GM19438 (cell line): Measurements from ENCODE around the gene SH3RF3.

Source experiments
- ATAC-seq: cut with Tn5 transposase; IDR thresholded peaks from one replicate; pipeline ENCODE4 v1.9.1; 2021; ENCODE audit warnings: low read depth; ENCODE audit not compliant: unreplicated experiment

The SH3RF3 gene

GRCh38 chr2:109136542-109136941 is 7.5 kb downstream of the SH3RF3 start:
- ATAC-seq = no peak

GRCh38 chr2:109137616-109138015 is 8.6 kb downstream of the SH3RF3 start:
- ATAC-seq = no peak

GRCh38 chr2:109138449-109138848 is 9.4 kb downstream of the SH3RF3 start:
- ATAC-seq = no peak

- no peak for ATAC-seq
Measured at GRCh38 chr2:109139002-109139401, 10.0 kb downstream of the SH3RF3 start.

GRCh38 chr2:109139865-109140396 is 10.9 kb downstream of the SH3RF3 start:
- no peak for ATAC-seq

- ATAC-seq = no peak
Measured at GRCh38 chr2:109141006-109141600, 12.1 kb downstream of the SH3RF3 start.

GRCh38 chr2:109141727-109142283 is 12.8 kb downstream of the SH3RF3 start:
- ATAC-seq = no peak

GRCh38 chr2:109142416-109143210 is 13.6 kb downstream of the SH3RF3 start:
- no peak for ATAC-seq

GRCh38 chr2:109143214-109144187 is 14.5 kb downstream of the SH3RF3 start:
- ATAC-seq = peak; percentile 90

GRCh38 chr2:109144271-109144670 is 15.3 kb downstream of the SH3RF3 start:
- peak; percentile 63 for ATAC-seq

GRCh38 chr2:109144721-109145120 is 15.7 kb downstream of the SH3RF3 start:
- ATAC-seq = peak; percentile 4

GRCh38 chr2:109145286-109145685 is 16.3 kb downstream of the SH3RF3 start:
- ATAC-seq = no peak

GRCh38 chr2:109147405-109147804 is 18.4 kb downstream of the SH3RF3 start:
- ATAC-seq = no peak

- ATAC-seq = no peak
Measured at GRCh38 chr2:109148117-109148746, 19.2 kb downstream of the SH3RF3 start.

- no peak for ATAC-seq
Measured at GRCh38 chr2:109148991-109149645, 20.1 kb downstream of the SH3RF3 start.

GRCh38 chr2:109150559-109150958 is 21.6 kb downstream of the SH3RF3 start:
- no peak for ATAC-seq

- no peak for ATAC-seq
Measured at GRCh38 chr2:109151519-109151918, 22.5 kb downstream of the SH3RF3 start.

- no peak for ATAC-seq
Measured at GRCh38 chr2:109153005-109153784, 24.2 kb downstream of the SH3RF3 start.

- no peak for ATAC-seq
Measured at GRCh38 chr2:109153807-109154206, 24.8 kb downstream of the SH3RF3 start.
